Measurements from ENCODE around the gene STK32A. TPM values are rescaled to one million over a fixed set of nuclear protein-coding genes. Genes with fewer than 3 reads are reported as not detected.

Gene STK32A
- total RNA-seq, 1 experiment from 2014 or later = 0.16 TPM

DNA sequence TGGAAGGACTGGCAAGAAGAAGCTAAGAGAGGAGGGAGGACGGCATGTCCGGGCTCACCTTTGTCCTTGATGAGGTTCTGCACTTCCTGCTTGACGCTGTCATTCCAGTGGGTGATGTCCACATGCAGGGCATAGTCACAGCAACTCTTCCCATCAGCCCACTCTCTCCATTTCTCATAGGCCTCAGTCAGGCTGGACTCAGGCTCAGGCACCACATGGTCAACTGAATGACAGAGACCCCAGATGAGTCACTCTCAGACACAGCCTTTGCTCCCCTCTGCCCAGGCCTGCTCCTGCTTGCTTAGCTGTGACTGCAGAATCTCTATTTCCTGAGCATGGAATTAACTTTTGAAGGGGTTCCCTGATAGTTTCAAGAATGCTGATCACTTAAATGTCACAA lies 180.8 kb downstream of the STK32A start:
- TF ChIP-seq, protein P1, sequence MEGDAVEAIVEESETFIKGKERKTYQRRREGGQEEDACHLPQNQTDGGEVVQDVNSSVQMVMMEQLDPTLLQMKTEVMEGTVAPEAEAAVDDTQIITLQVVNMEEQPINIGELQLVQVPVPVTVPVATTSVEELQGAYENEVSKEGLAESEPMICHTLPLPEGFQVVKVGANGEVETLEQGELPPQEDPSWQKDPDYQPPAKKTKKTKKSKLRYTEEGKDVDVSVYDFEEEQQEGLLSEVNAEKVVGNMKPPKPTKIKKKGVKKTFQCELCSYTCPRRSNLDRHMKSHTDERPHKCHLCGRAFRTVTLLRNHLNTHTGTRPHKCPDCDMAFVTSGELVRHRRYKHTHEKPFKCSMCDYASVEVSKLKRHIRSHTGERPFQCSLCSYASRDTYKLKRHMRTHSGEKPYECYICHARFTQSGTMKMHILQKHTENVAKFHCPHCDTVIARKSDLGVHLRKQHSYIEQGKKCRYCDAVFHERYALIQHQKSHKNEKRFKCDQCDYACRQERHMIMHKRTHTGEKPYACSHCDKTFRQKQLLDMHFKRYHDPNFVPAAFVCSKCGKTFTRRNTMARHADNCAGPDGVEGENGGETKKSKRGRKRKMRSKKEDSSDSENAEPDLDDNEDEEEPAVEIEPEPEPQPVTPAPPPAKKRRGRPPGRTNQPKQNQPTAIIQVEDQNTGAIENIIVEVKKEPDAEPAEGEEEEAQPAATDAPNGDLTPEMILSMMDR (IDR thresholded peaks at IDR 0.05; ENCODE audit: insufficient read depth in 1 of 2, low read depth in 1 of 2, low read length in 1 of 2, severe bottlenecking in 1 of 2, unreplicated experiment in 1 of 2) = no peak
- H3K4me1 Mint-ChIP-seq (ENCODE audit: low read depth, unreplicated experiment) = peaks cover 34% of the 10 kb centered on the region
- ChIA-PET POLR2A (no interaction called here), CTCF (no interaction called here)
- no peaks in the 10 kb centered on the region for H3K9me3 ChIP-seq
- peaks cover 18% of the 10 kb centered on the region for H3K4me1 ChIP-seq
- H3K27ac Mint-ChIP-seq (ENCODE audit: unreplicated experiment) = no peak overlapping the region
- H3K9me3 Mint-ChIP-seq (ENCODE audit: unreplicated experiment) = no peaks in the 10 kb centered on the region
- H3K36me3 ChIP-seq (ENCODE audit: control insufficient read depth, insufficient read depth, low read length) = no peaks in the 10 kb centered on the region
- DNase-seq = no peak
- no peaks in the 10 kb centered on the region for H3K27me3 Mint-ChIP-seq (ENCODE audit: insufficient read depth, unreplicated experiment)
- intact Hi-C loops (cut with micrococcal nuclease; ENCODE audit: unreplicated experiment) = no loop called here
- no peak overlapping the region for H3K4me3 ChIP-seq (ENCODE audit: low read depth, low read length)
- no peak overlapping the region for H3K4me3 Mint-ChIP-seq (ENCODE audit: unreplicated experiment)
- no peaks in the 10 kb centered on the region for H3K27me3 ChIP-seq (replicated peaks; ENCODE audit: control insufficient read depth, insufficient read depth, low read length)
- H3K36me3 Mint-ChIP-seq (ENCODE audit: insufficient read depth, unreplicated experiment) = peaks cover 49% of the 10 kb centered on the region
- BruUV-seq (replicated peaks) = no TSS peak

GRCh38 chr5:147417135-147417813 lies 182.4 kb downstream of the STK32A start:
- peaks cover 46% of the 10 kb centered on the region for H3K36me3 Mint-ChIP-seq (ENCODE audit: insufficient read depth, unreplicated experiment)
- no peaks in the 10 kb centered on the region for H3K27me3 Mint-ChIP-seq (ENCODE audit: insufficient read depth, unreplicated experiment)
- intact Hi-C loops (cut with micrococcal nuclease; ENCODE audit: unreplicated experiment) = no loop called here
- no peaks in the 10 kb centered on the region for H3K9me3 ChIP-seq
- no peaks in the 10 kb centered on the region for H3K9me3 Mint-ChIP-seq (ENCODE audit: unreplicated experiment)
- TF ChIP-seq, protein P1 (IDR thresholded peaks at IDR 0.05; ENCODE audit: insufficient read depth in 1 of 2, low read depth in 1 of 2, low read length in 1 of 2, severe bottlenecking in 1 of 2, unreplicated experiment in 1 of 2) = no peak
- H3K27ac Mint-ChIP-seq (ENCODE audit: unreplicated experiment) = no peak overlapping the region
- peaks cover 16% of the 10 kb centered on the region for H3K4me1 ChIP-seq
- peaks cover 39% of the 10 kb centered on the region for H3K4me1 Mint-ChIP-seq (ENCODE audit: low read depth, unreplicated experiment)
- no peaks in the 10 kb centered on the region for H3K36me3 ChIP-seq (ENCODE audit: control insufficient read depth, insufficient read depth, low read length)
- CTCF ChIA-PET = no interaction called here
- POLR2A ChIA-PET = interaction anchor here (0.6 kb wide), 1 partner anchor 821 kb away, joined by 3 read pairs; no protein-coding TSS in a partner anchor
- no TSS peak for BruUV-seq (replicated peaks)
- no peak for DNase-seq
- no peak overlapping the region for H3K4me3 Mint-ChIP-seq (ENCODE audit: unreplicated experiment)
- no peak overlapping the region for H3K4me3 ChIP-seq (ENCODE audit: low read depth, low read length)
- H3K27me3 ChIP-seq (replicated peaks; ENCODE audit: control insufficient read depth, insufficient read depth, low read length) = no peaks in the 10 kb centered on the region

DNA sequence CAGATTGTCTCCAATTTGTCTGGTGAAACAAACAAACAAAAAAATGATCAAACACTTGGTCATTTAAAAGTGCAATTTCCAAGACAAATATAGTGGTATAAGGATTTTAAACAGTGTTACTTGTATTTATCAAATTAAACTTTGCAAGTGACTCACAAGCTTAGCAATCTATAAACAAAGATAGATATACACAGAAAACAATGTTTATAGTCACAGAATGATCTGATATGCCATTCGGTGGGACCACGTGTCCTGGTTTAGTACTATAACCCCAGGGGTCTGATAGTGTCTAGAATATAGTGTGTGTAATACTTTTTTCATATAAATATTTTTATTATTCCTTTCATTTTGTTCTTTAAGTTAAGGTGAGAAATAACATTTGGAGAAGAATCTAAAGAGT lies 183.8 kb downstream of the STK32A start:
- H3K27ac Mint-ChIP-seq (ENCODE audit: unreplicated experiment) = no peak overlapping the region
- ChIA-PET POLR2A (no interaction called here), CTCF (no interaction called here)
- H3K9me3 Mint-ChIP-seq (ENCODE audit: unreplicated experiment) = no peaks in the 10 kb centered on the region
- H3K4me3 ChIP-seq (ENCODE audit: low read depth, low read length) = no peak overlapping the region
- intact Hi-C loops (cut with micrococcal nuclease; ENCODE audit: unreplicated experiment) = no loop called here
- no peaks in the 10 kb centered on the region for H3K27me3 ChIP-seq (replicated peaks; ENCODE audit: control insufficient read depth, insufficient read depth, low read length)
- no peaks in the 10 kb centered on the region for H3K36me3 ChIP-seq (ENCODE audit: control insufficient read depth, insufficient read depth, low read length)
- TF ChIP-seq, protein P1 (IDR thresholded peaks at IDR 0.05; ENCODE audit: insufficient read depth in 1 of 2, low read depth in 1 of 2, low read length in 1 of 2, severe bottlenecking in 1 of 2, unreplicated experiment in 1 of 2) = no peak
- H3K4me1 Mint-ChIP-seq (ENCODE audit: low read depth, unreplicated experiment) = peaks cover 32% of the 10 kb centered on the region
- DNase-seq = no peak
- H3K4me3 Mint-ChIP-seq (ENCODE audit: unreplicated experiment) = no peak overlapping the region
- H3K4me1 ChIP-seq = peaks cover 2% of the 10 kb centered on the region
- no TSS peak for BruUV-seq (replicated peaks)
- no peaks in the 10 kb centered on the region for H3K9me3 ChIP-seq
- H3K36me3 Mint-ChIP-seq (ENCODE audit: insufficient read depth, unreplicated experiment) = peaks cover 41% of the 10 kb centered on the region
- H3K27me3 Mint-ChIP-seq (ENCODE audit: insufficient read depth, unreplicated experiment) = no peaks in the 10 kb centered on the region

Measured in Caco-2 (cell line).